SH-SY5Y (cell line): ENCODE measurements around the gene RAB3D.

ENCODE experiments used
- GATA2 ChIP-seq: IDR thresholded peaks from 2 replicates; pipeline ENCODE4 v1.6.1; 2011; ENCODE audit warnings: mild to moderate bottlenecking, low read depth, low read length
- GATA3 ChIP-seq: IDR thresholded peaks from 2 replicates; pipeline ENCODE4 v1.6.1; 2011; ENCODE audit warnings: low read depth, mild to moderate bottlenecking, low read length, moderate library complexity

DNA sequence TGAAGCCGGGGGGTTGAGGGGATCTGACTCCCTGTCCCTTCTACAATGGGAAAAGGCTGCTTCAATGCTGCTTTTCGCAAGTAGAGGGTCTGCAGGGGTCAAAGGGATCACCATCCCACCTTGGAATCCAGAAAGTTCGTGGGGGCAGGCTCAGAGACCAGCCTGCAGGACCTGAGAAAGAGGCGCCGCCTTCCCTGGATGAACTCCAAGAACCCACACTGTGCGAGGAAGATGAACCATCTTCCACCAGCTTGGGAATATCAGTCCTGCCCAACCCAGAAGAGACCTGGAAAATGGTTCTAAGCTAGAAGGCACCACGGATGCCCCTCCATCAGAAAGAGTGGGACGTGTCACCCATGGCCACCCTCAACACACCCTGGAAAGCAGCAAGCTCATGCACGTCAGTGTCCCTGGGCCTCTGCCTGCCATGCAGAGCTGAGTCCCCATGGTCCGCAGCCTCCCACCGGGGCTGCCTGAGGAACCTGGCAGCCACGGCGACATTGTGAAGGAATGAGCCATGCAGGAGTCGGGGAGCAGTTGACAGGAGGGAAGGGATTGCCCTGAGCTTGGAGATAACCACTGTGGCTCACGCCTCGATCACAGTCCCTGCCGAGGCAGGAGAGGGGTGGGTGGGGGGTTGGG is 14.6 kb downstream of the RAB3D start:
- TF ChIP-seq GATA3: no peak
- TF ChIP-seq GATA2: no peak
